WTC11 (cell line): ENCODE data around the gene ZNF471. TPM values are rescaled to one million over a fixed set of nuclear protein-coding genes. Genes with fewer than 3 reads are reported as not detected.

Experiments used
- ATAC-seq: fragments of 200-7000 bp; cut with Tn5 transposase; 2 replicates; pipeline ENCODE4 v1.10.0; 2021; ENCODE audit warnings: mild to moderate bottlenecking, moderate library complexity
- Bru-seq: library from RNA; stranded (reverse); fragments of 400-500 nt; gene quantifications from one replicate; lab custom pipeline; 2021; lab: Mats Ljungman, UMichigan
- CTCF ChIA-PET: fragments of 300-600 bp; sonication (Branson Sonifier 250); formaldehyde crosslinking; loops from one replicate; lab custom pipeline; 2021; ENCODE audit warnings: antibody characterized with exemption; lab: Charles Lee
- POLR2A ChIA-PET: fragments of 350-600 bp; sonication (Branson Sonifier 250); formaldehyde crosslinking; loops from one replicate; lab custom pipeline; 2021; ENCODE audit warnings: antibody characterized with exemption; lab: Charles Lee
- DNase-seq: peaks from one replicate; pipeline ENCODE4 v3.0.0; 2021; ENCODE audit warnings: low spot score
- H3K27ac Mint-ChIP-seq: 2 replicates; pipeline ENCODE4 v1.8.0; 2021; ENCODE audit warnings: mixed read lengths
- H3K27me3 Mint-ChIP-seq: 2 replicates; pipeline ENCODE4 v1.8.0; 2021; ENCODE audit warnings: low read depth, mild to moderate bottlenecking, moderate library complexity, mixed read lengths
- H3K36me3 Mint-ChIP-seq: 2 replicates; pipeline ENCODE4 v1.8.0; 2021; ENCODE audit warnings: mixed read lengths
- H3K4me1 Mint-ChIP-seq: 2 replicates; pipeline ENCODE4 v1.8.0; 2022; ENCODE audit warnings: mixed read lengths
- H3K4me3 Mint-ChIP-seq: 2 replicates; pipeline ENCODE4 v1.8.0; 2021; ENCODE audit warnings: mild to moderate bottlenecking, moderate library complexity, mixed read lengths
- H3K9me3 Mint-ChIP-seq: 2 replicates; pipeline ENCODE4 v1.8.0; 2021; ENCODE audit warnings: mixed read lengths
- ATF1 ChIP-seq: sonication (generic); formaldehyde crosslinking; IDR thresholded peaks from 2 replicates; pipeline ENCODE4 v1.8.1; 2023; ENCODE audit warnings: mild to moderate bottlenecking, moderate library complexity, missing genetic modification reagents
- CDX4 ChIP-seq: fragments of 250-450 bp; sonication (Bioruptor Pico); IDR thresholded peaks from 2 replicates; pipeline ENCODE4 v1.9.0; 2021; ENCODE audit warnings: moderate library complexity, mild to moderate bottlenecking, inconsistent platforms, borderline replicate concordance
- CREM ChIP-seq: sonication (generic); formaldehyde crosslinking; IDR thresholded peaks from 2 replicates; pipeline ENCODE4 v1.8.1; 2022; ENCODE audit warnings: mild to moderate bottlenecking, missing genetic modification reagents, moderate library complexity
- E2F1 ChIP-seq: sonication (generic); formaldehyde crosslinking; IDR thresholded peaks from 2 replicates; pipeline ENCODE4 v1.8.0; 2022; ENCODE audit warnings: mild to moderate bottlenecking, missing genetic modification reagents
- ELF4 ChIP-seq: sonication (generic); formaldehyde crosslinking; IDR thresholded peaks from 2 replicates; pipeline ENCODE4 v1.8.1; 2022; ENCODE audit warnings: low read depth, mild to moderate bottlenecking, moderate library complexity, missing genetic modification reagents
- EMX1 ChIP-seq: fragments of 250-450 bp; sonication (Bioruptor Pico); IDR thresholded peaks from 2 replicates; pipeline ENCODE4 v1.8.0; 2021; ENCODE audit warnings: mild to moderate bottlenecking
- ESRRA ChIP-seq: sonication (generic); formaldehyde crosslinking; IDR thresholded peaks from 2 replicates; pipeline ENCODE4 v1.8.1; 2022; ENCODE audit warnings: mild to moderate bottlenecking, missing genetic modification reagents, borderline replicate concordance
- ETV6 ChIP-seq: sonication (generic); formaldehyde crosslinking; IDR thresholded peaks from 2 replicates; pipeline ENCODE4 v1.8.1; 2022; ENCODE audit warnings: mild to moderate bottlenecking, missing genetic modification reagents
- FOXK1 ChIP-seq: sonication (generic); formaldehyde crosslinking; IDR thresholded peaks from 2 replicates; pipeline ENCODE4 v1.8.0; 2022; ENCODE audit warnings: mild to moderate bottlenecking, moderate library complexity, missing genetic modification reagents
- GTF2I ChIP-seq: fragments of 250-450 bp; sonication (Bioruptor Pico); conservative IDR thresholded peaks from 2 replicates; pipeline ENCODE4 v1.4.0; 2021; ENCODE audit warnings: mild to moderate bottlenecking
- KAT7 ChIP-seq: sonication (generic); formaldehyde crosslinking; IDR thresholded peaks from 2 replicates; pipeline ENCODE4 v1.8.1; 2023; ENCODE audit warnings: missing genetic modification reagents, mild to moderate bottlenecking, borderline replicate concordance
- MLX ChIP-seq: sonication (generic); formaldehyde crosslinking; IDR thresholded peaks from 2 replicates; pipeline ENCODE4 v1.8.1; 2023; ENCODE audit warnings: mild to moderate bottlenecking, missing genetic modification reagents, moderate library complexity
- NFATC4 ChIP-seq: fragments of 250-450 bp; sonication (Bioruptor Pico); IDR thresholded peaks from 2 replicates; pipeline ENCODE4 v1.9.0; 2021; ENCODE audit warnings: mild to moderate bottlenecking
- NR2C2 ChIP-seq: sonication (generic); formaldehyde crosslinking; IDR thresholded peaks from 2 replicates; pipeline ENCODE4 v1.8.0; 2022; ENCODE audit warnings: mild to moderate bottlenecking, missing genetic modification reagents
- RORB ChIP-seq: fragments of 250-450 bp; sonication (Bioruptor Pico); IDR thresholded peaks from 2 replicates; pipeline ENCODE4 v1.9.0; 2021; ENCODE audit warnings: mild to moderate bottlenecking
- SMAD3 ChIP-seq: sonication (generic); formaldehyde crosslinking; IDR thresholded peaks from 2 replicates; pipeline ENCODE4 v1.8.0; 2022; ENCODE audit warnings: missing genetic modification reagents, mild to moderate bottlenecking, borderline replicate concordance
- SP1 ChIP-seq: sonication (generic); formaldehyde crosslinking; conservative IDR thresholded peaks from 2 replicates; pipeline ENCODE4 v1.8.1; 2022; ENCODE audit warnings: missing genetic modification reagents
- TEAD1 ChIP-seq: sonication (generic); formaldehyde crosslinking; IDR thresholded peaks from 2 replicates; pipeline ENCODE4 v1.8.0; 2022; ENCODE audit warnings: mild to moderate bottlenecking, missing genetic modification reagents
- ZNF138 ChIP-seq: sonication (generic); formaldehyde crosslinking; conservative IDR thresholded peaks from 2 replicates; pipeline ENCODE4 v1.8.1; 2022; ENCODE audit warnings: mild to moderate bottlenecking, moderate library complexity, missing genetic modification reagents
- ZNF317 ChIP-seq: sonication (generic); formaldehyde crosslinking; IDR thresholded peaks from 2 replicates; pipeline ENCODE4 v1.8.1; 2023; ENCODE audit warnings: low read depth, mild to moderate bottlenecking, moderate library complexity, missing genetic modification reagents, borderline replicate concordance
- ZNF416 ChIP-seq: fragments of 250-450 bp; sonication (Bioruptor Pico); IDR thresholded peaks from 2 replicates; pipeline ENCODE4 v1.9.0; 2021; ENCODE audit warnings: mild to moderate bottlenecking, inconsistent platforms
- ZNF425 ChIP-seq: fragments of 250-450 bp; sonication (Bioruptor Pico); conservative IDR thresholded peaks from 2 replicates; pipeline ENCODE4 v1.9.0; 2021; ENCODE audit warnings: mild to moderate bottlenecking
- ZNF512 ChIP-seq: sonication (generic); formaldehyde crosslinking; IDR thresholded peaks from 2 replicates; pipeline ENCODE4 v1.8.1; 2022; ENCODE audit warnings: missing genetic modification reagents, borderline replicate concordance
- long read RNA-seq, 3 experiments: library from RNA in 1 of 3; library from capped mRNA in 1 of 3; library from polyadenylated mRNA in 1 of 3; unstranded in 2 of 3; stranded (forward) in 1 of 3; transcript quantifications; one replicate each; pipeline ENCODE4 v2.0.0, GENCODE V29; 2021
- total RNA-seq: library from RNA; stranded (reverse); gene quantifications from 3 replicates; pipeline ENCODE4 v1.2.3, GENCODE V29; 2021

The ZNF471 gene
- total RNA-seq: 0.98 to 1.5 TPM (median 1.5 TPM) in 3 replicates
- Bru-seq, nascent RNA: percentile 41 among the genes with signal in this experiment
- long read RNA-seq, experiment 1: 0 reads
- long read RNA-seq, experiment 2, partial matches to known transcripts: 0 of 1 reads
- long read RNA-seq, experiment 2, other reads (novel, unspliced or antisense): 1 of 1 reads
- long read RNA-seq, experiment 3: 0 reads

GRCh38 chr19:56507446-56508289 lies at the start of gene ZNF471:
Gene ZNF471 (plus strand): TSS chr19:56507855. CDS start chr19:56511572, 3,717 bp downstream.
- ATAC-seq: peak; percentile 100
- no peak within 1 kb of the TSS for H3K4me3 Mint-ChIP-seq

GRCh38 chr19:56474308-56474707 lies 33.3 kb upstream of the ZNF471 start:
- no peak for ATAC-seq
- ChIA-PET CTCF (no interaction called here), POLR2A (no interaction called here)
- peaks cover 66% of the 10 kb centered on the region for H3K9me3 Mint-ChIP-seq
- peaks cover 18% of the 10 kb centered on the region; the same call in 1 of the 2 replicates for H3K27me3 Mint-ChIP-seq
- H3K27ac Mint-ChIP-seq: no peak overlapping the region
- TF ChIP-seq KAT7 (CRISPR knock-in tag): no peak
- TF ChIP-seq FOXK1 (CRISPR knock-in tag): no peak
- no peak for TF ChIP-seq ETV6
- no peak for TF ChIP-seq ZNF425 (CRISPR knock-in tag)
- no peak for TF ChIP-seq E2F1 (CRISPR knock-in tag)
- no peak for TF ChIP-seq SMAD3 (CRISPR knock-in tag)
- TF ChIP-seq ELF4 (CRISPR knock-in tag): no peak
- no peak for TF ChIP-seq NR2C2 (CRISPR knock-in tag)
- TF ChIP-seq CREM (CRISPR knock-in tag): no peak
- TF ChIP-seq EMX1 (CRISPR knock-in tag): no peak
- TF ChIP-seq ZNF317: no peak
- TF ChIP-seq ZNF138: no peak
- TF ChIP-seq MLX: no peak
- TF ChIP-seq, all 79 proteins: peak for 0
- no peak for DNase-seq
- peaks cover 13% of the 10 kb centered on the region; the same call in 1 of the 2 replicates for H3K4me1 Mint-ChIP-seq
- H3K36me3 Mint-ChIP-seq: peaks cover 61% of the 10 kb centered on the region
- H3K4me3 Mint-ChIP-seq: no peak overlapping the region

More at GRCh38 chr19:56507446-56508289, at the start of gene ZNF471:
- Mint-ChIP-seq H3K27me3 (peaks cover 4% of the 10 kb centered on the region), H3K4me1 (peaks cover 4% of the 10 kb centered on the region), H3K36me3 (peaks cover 21% of the 10 kb centered on the region), H3K27ac (peak within 1 kb of the TSS; percentile 94), H3K9me3 (peaks cover 50% of the 10 kb centered on the region)
- POLR2A ChIA-PET: no interaction called here
- CTCF ChIA-PET: no interaction called here
- TF ChIP-seq RORB (CRISPR knock-in tag) (no peak), NFATC4 (no peak), SP1 (peak; percentile 73), ESRRA (CRISPR knock-in tag) (no peak), ATF1 (CRISPR knock-in tag) (no peak)
- peak; percentile 91 for DNase-seq

- H3K27me3 Mint-ChIP-seq: peaks cover 18% of the 10 kb centered on the region; the same call in 1 of the 2 replicates
- ATAC-seq: no peak
- peak overlapping the region; percentile 96 for H3K4me3 Mint-ChIP-seq
- ChIA-PET CTCF (no interaction called here), POLR2A (no interaction called here)
- no peak overlapping the region for H3K27ac Mint-ChIP-seq
- peaks cover 53% of the 10 kb centered on the region for H3K36me3 Mint-ChIP-seq
- peaks cover 71% of the 10 kb centered on the region for H3K9me3 Mint-ChIP-seq
- DNase-seq: no peak
- H3K4me1 Mint-ChIP-seq: peaks cover 13% of the 10 kb centered on the region; the same call in 1 of the 2 replicates
- TF ChIP-seq GTF2I (CRISPR knock-in tag): no peak
- no peak for TF ChIP-seq TEAD1 (CRISPR knock-in tag)
- no peak for TF ChIP-seq ZNF138
- TF ChIP-seq CDX4 (CRISPR knock-in tag): no peak
- TF ChIP-seq ZNF512: no peak
- TF ChIP-seq ZNF416 (CRISPR knock-in tag): no peak
- no peak for TF ChIP-seq ZNF425 (CRISPR knock-in tag)
These were observed 31.6 kb upstream of the ZNF471 start for GRCh38 chr19:56476093-56476492.
